GM12891 (cell line): ENCODE measurements around the gene GMCL2.

Experiments used
- PAX5 ChIP-seq: IDR thresholded peaks from 2 replicates; pipeline ENCODE4 v1.6.1; 2011; ENCODE audit warnings: low read length, moderate library complexity, mild to moderate bottlenecking; ENCODE audit not compliant: insufficient read depth, severe bottlenecking
- POLR2A ChIP-seq: IDR thresholded peaks from 2 replicates; pipeline ENCODE4 v1.6.1; 2011; ENCODE audit warnings: low read depth, low read length, control low read depth
- POLR2AphosphoS5 ChIP-seq: IDR thresholded peaks from 2 replicates; pipeline ENCODE4 v1.6.1; 2011; ENCODE audit warnings: low read depth, low read length, control low read depth
- POU2F2 ChIP-seq: IDR thresholded peaks from 2 replicates; pipeline ENCODE4 v1.6.1; 2011; ENCODE audit warnings: low read depth, mild to moderate bottlenecking, control low read depth, low read length, moderate library complexity
- SPI1 ChIP-seq: IDR thresholded peaks from 2 replicates; pipeline ENCODE4 v1.6.1; 2011; ENCODE audit warnings: low read depth, low read length, control low read depth
- TAF1 ChIP-seq: IDR thresholded peaks from 2 replicates; pipeline ENCODE4 v1.6.1; 2011; ENCODE audit warnings: low read depth, low read length, control low read depth

DNA sequence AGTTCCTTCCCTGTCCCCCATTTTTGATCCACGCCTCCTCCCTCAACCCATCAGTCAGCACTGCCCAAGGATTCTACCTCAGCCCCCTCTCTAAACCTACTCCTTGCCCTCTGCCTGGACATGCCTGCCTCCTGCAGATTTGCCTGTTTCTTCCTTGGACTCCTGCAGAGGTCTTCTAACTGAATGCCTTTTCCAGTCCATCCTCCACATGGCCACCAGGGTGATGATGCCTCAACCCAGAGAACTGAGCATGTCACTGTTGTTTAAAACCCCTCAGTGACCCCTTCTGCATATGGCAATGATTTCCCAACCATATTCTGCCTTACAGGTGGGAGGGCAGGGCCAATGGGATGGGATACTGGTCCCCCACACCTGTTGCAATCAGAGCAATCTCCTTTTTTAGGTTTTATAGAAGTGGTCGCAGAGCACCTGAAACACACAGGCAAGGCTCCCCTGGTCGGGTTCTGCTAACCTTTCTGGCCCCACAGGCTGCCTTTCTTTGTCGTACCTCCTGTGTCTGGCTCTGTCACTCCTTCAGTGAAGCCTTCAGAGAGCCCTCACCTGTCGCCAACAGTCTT, 36.1 kb upstream of the GMCL2 start:
- no peak for TF ChIP-seq POLR2AphosphoS5
- no peak for TF ChIP-seq POLR2A
- TF ChIP-seq SPI1 = no peak
- no peak for TF ChIP-seq TAF1
- TF ChIP-seq PAX5 = no peak
- no peak for TF ChIP-seq POU2F2
